ENCODE data around the gene TMEM119. TPM values are rescaled to one million over a fixed set of nuclear protein-coding genes. Genes with fewer than 3 reads are reported as not detected.
A peak's percentile ranks its signal among the peaks of the same experiment; 100 is the strongest.

Gene TMEM119
- total and polyA plus RNA-seq, 2 of the 13 experiments (the other 11 are each of a cell fraction or from before 2014, with no cell fraction given): not detected

DNA sequence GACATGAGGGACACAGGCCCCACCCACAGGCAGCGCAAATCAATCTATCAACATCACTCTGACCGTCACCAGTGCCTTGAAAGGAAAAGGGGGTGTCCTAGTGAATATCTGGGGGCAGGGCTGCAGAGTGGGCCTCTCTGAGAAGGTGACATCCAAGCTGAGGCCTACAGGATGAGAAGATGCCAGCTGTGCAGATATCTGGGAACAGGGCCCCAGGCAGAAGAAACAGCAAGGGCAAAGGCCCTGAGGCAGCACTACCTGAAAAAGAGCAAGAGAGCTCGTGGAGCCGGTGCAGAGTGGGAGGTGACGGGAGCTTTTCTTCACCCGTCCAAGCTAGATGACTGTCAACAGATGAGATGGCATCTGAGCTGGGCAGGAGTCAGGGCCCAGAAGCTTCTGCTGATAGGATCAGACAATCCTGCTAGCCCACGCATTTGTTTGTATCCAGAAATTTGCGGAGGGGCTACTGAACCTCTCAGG is 12.5 kb upstream of the TMEM119 start (continued):
- TF ChIP-seq ARID2 (CRISPR knock-in tag; IDR thresholded peaks at IDR 0.05; ENCODE audit: borderline replicate concordance): no peak
- no peak for TF ChIP-seq ZNF816 (CRISPR knock-in tag; IDR thresholded peaks at IDR 0.05; ENCODE audit: borderline replicate concordance)
- TF ChIP-seq SYNCRIP (IDR thresholded peaks at IDR 0.05; ENCODE audit: insufficient read depth, low read depth, low read length): no peak
- no peak for TF ChIP-seq RORA (CRISPR knock-in tag; IDR thresholded peaks at IDR 0.05)
- TF ChIP-seq EEA1 (CRISPR knock-in tag; IDR thresholded peaks at IDR 0.05; ENCODE audit: borderline replicate concordance): no peak

DNA sequence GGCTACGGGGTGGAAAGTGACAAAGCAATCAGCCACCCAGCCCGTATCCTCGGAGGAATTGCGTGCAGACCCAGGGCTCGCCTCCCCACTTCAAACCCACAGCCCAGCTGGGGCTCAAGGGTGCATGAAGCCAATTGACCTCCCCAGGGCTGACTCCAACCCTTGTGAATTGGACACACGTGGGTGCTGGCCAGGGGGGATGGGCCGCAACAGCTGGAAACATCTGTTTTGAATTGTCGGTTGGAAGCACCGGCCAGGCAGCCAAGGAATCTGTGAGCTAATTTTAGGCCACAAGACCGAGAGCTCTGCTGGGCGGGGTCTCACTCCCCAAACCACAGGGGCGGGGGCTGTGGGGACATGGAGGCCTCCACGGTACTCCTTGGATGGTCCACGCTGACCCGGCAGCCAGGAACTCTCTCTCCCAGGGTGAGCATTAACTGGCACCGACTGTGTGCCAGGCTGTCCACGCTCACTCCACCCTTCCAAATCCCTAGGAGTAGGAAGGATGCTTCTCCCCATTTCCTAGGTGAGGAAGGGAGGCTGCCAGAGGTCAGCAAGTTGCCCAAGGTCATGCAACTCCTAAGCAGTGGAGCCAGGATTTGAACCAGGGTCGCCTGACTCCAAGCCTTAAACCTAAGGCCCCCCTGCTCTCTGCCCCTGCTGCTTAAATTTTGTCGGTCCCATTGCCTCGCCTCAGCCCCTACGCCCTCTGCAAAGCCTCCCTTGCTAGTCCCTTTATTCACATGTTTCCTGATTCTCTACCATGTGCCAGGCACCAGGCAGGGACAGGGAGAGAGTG is 11.9 kb upstream of the TMEM119 start:
- intact Hi-C loops (cut with micrococcal nuclease; ENCODE audit: unreplicated experiment) (no loop called here), in situ Hi-C loops (cut with HindIII; ENCODE audit: extremely low pct_ligation_motif_present, low pct_unique_long_range_greater_than_20kb) (no loop called here)
- ATAC-seq: no peak
- DNase-seq (ENCODE audit: low spot score): no peak
- BruUV-seq (replicated peaks): no TSS peak
- WGBS (ENCODE audit: low lambda C conversion rate): 48% methylated on average over 4 of the region's 21 CpGs
- no peak overlapping the region for H3K4me2 ChIP-seq (ENCODE audit: low read depth, low read length)
- H3K79me2 ChIP-seq (ENCODE audit: insufficient read depth, low read length): no peaks in the 10 kb centered on the region
- no peak for FAIRE-seq
- H3K4me1 ChIP-seq (ENCODE audit: insufficient read depth, low read length): peaks cover 24% of the 10 kb centered on the region
- no peak for TF ChIP-seq THAP11 (CRISPR knock-in tag; IDR thresholded peaks at IDR 0.05)
- TF ChIP-seq, protein P1, sequence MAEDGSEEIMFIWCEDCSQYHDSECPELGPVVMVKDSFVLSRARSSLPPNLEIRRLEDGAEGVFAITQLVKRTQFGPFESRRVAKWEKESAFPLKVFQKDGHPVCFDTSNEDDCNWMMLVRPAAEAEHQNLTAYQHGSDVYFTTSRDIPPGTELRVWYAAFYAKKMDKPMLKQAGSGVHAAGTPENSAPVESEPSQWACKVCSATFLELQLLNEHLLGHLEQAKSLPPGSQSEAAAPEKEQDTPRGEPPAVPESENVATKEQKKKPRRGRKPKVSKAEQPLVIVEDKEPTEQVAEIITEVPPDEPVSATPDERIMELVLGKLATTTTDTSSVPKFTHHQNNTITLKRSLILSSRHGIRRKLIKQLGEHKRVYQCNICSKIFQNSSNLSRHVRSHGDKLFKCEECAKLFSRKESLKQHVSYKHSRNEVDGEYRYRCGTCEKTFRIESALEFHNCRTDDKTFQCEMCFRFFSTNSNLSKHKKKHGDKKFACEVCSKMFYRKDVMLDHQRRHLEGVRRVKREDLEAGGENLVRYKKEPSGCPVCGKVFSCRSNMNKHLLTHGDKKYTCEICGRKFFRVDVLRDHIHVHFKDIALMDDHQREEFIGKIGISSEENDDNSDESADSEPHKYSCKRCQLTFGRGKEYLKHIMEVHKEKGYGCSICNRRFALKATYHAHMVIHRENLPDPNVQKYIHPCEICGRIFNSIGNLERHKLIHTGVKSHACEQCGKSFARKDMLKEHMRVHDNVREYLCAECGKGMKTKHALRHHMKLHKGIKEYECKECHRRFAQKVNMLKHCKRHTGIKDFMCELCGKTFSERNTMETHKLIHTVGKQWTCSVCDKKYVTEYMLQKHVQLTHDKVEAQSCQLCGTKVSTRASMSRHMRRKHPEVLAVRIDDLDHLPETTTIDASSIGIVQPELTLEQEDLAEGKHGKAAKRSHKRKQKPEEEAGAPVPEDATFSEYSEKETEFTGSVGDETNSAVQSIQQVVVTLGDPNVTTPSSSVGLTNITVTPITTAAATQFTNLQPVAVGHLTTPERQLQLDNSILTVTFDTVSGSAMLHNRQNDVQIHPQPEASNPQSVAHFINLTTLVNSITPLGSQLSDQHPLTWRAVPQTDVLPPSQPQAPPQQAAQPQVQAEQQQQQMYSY (CRISPR knock-in tag; IDR thresholded peaks at IDR 0.05): peak; percentile 72
- no peak overlapping the region for H3K27ac ChIP-seq (ENCODE audit: extremely low read length, insufficient read depth, low read length)
- no peak overlapping the region for H3K4me3 ChIP-seq (replicated peaks in 1 of 3; ENCODE audit: insufficient read depth in 1 of 3, low read depth in 2 of 3, low read length in 3 of 3)
- ChIA-PET CTCF (ENCODE audit: low intra/inter-chr PET ratio, low total read pairs) (no interaction called here), POLR2A (no interaction called here)
- H3K9me3 ChIP-seq (ENCODE audit: low read length): no peaks in the 10 kb centered on the region
- no peaks in the 10 kb centered on the region for H3K36me3 ChIP-seq (replicated peaks in 1 of 2; ENCODE audit: control insufficient read depth in 1 of 2, insufficient read depth in 2 of 2, low read length in 2 of 2)
- H4K20me1 ChIP-seq (ENCODE audit: insufficient read depth, low read length): no peaks in the 10 kb centered on the region
- peaks cover 0 to 22% of the 10 kb centered on the region in 2 experiments; a peak in 4 of 5 replicates for H3K27me3 ChIP-seq (ENCODE audit: control insufficient read depth in 1 of 2, insufficient read depth in 2 of 2, low read length in 2 of 2)
- no peak overlapping the region for H2AFZ ChIP-seq (ENCODE audit: low read length)
- H3K9ac ChIP-seq (ENCODE audit: insufficient read depth, low read depth, low read length): no peak overlapping the region
